ENCODE results near the gene MLF1. TPM values are rescaled to one million over a fixed set of nuclear protein-coding genes. Genes with fewer than 3 reads are reported as not detected.

The MLF1 gene
- total and polyA plus RNA-seq, 2 donors (not counting 1 experiment from before 2014, with no cell fraction given) = 0.25 TPM; not detected in 1

GRCh38 chr3:158590223-158590622, 19.2 kb downstream of the MLF1 start:
- no peaks in the 10 kb centered on the region for H3K79me2 ChIP-seq (ENCODE audit: control insufficient read depth, insufficient read depth, low read length)
- no peak overlapping the region for H3K27ac Mint-ChIP-seq

GRCh38 chr3:158600787-158601186, 29.8 kb downstream of the MLF1 start:
- Mint-ChIP-seq H3K4me3 (no peak overlapping the region), H3K9me3 (ENCODE audit: insufficient read depth) (no peaks in the 10 kb centered on the region), H3K27me3 (peaks cover 4% of the 10 kb centered on the region), H3K4me1 (no peaks in the 10 kb centered on the region), H3K27ac (no peak overlapping the region)
- Histone ChIP-seq H4K20me1 (ENCODE audit: control insufficient read depth, insufficient read depth, low read length, poor library complexity, severe bottlenecking) (no peaks in the 10 kb centered on the region), H3K4me3 (ENCODE audit: control extremely low read depth in 1 of 5, extremely low read depth in 1 of 5, insufficient read depth in 1 of 5, low read depth in 2 of 5, low read length in 4 of 5) (no peak overlapping the region), H3K27ac (ENCODE audit: low read length in 2 of 2) (no peak overlapping the region), H3K9me3 (ENCODE audit: control extremely low read depth in 1 of 3, control insufficient read depth in 2 of 3, insufficient read depth in 1 of 3, low read length in 2 of 3) (no peaks in the 10 kb centered on the region), H3K4me2 (replicated peaks; ENCODE audit: low read depth, low read length, poor library complexity, severe bottlenecking) (no peak overlapping the region), H3K27me3 (replicated peaks in 1 of 4; ENCODE audit: control extremely low read depth in 1 of 4, control insufficient read depth in 3 of 4, insufficient read depth in 4 of 4, low read length in 3 of 4) (no peaks in the 10 kb centered on the region), H3K79me2 (ENCODE audit: control insufficient read depth, insufficient read depth, low read length) (no peaks in the 10 kb centered on the region), H3K36me3 (replicated peaks in 1 of 2; ENCODE audit: control extremely low read depth in 1 of 2, control insufficient read depth in 1 of 2, extremely low read depth in 1 of 2, insufficient read depth in 2 of 2, low read length in 1 of 2) (no peaks in the 10 kb centered on the region), H3K9ac (ENCODE audit: low read length) (no peak overlapping the region), H3K4me1 (ENCODE audit: control insufficient read depth in 2 of 2, insufficient read depth in 2 of 2, low read length in 2 of 2) (no peaks in the 10 kb centered on the region), H2AFZ (ENCODE audit: insufficient read depth, low read depth, low read length, poor library complexity, severe bottlenecking) (no peak overlapping the region)
- DNase-seq (no peak), ATAC-seq (ENCODE audit: low read depth) (no peak)
- CTCF ChIA-PET = no interaction called here
- no CpG with 5 or more reads among the region's 2 CpGs for WGBS (ENCODE audit: insufficient coverage)
- TF ChIP-seq, protein P1, sequence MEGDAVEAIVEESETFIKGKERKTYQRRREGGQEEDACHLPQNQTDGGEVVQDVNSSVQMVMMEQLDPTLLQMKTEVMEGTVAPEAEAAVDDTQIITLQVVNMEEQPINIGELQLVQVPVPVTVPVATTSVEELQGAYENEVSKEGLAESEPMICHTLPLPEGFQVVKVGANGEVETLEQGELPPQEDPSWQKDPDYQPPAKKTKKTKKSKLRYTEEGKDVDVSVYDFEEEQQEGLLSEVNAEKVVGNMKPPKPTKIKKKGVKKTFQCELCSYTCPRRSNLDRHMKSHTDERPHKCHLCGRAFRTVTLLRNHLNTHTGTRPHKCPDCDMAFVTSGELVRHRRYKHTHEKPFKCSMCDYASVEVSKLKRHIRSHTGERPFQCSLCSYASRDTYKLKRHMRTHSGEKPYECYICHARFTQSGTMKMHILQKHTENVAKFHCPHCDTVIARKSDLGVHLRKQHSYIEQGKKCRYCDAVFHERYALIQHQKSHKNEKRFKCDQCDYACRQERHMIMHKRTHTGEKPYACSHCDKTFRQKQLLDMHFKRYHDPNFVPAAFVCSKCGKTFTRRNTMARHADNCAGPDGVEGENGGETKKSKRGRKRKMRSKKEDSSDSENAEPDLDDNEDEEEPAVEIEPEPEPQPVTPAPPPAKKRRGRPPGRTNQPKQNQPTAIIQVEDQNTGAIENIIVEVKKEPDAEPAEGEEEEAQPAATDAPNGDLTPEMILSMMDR (IDR thresholded peaks at IDR 0.05) = no peak
- no peak for TF ChIP-seq EZH2 (IDR thresholded peaks at IDR 0.05; ENCODE audit: borderline replicate concordance, insufficient read depth, low read depth, low read length, poor library complexity, severe bottlenecking)
- POLR2A ChIA-PET = no interaction called here
- intact Hi-C loops (cut with micrococcal nuclease) = no loop called here

More at GRCh38 chr3:158590223-158590622, 19.2 kb downstream of the MLF1 start:
- Mint-ChIP-seq H3K9me3 (ENCODE audit: insufficient read depth) (no peaks in the 10 kb centered on the region), H3K4me3 (no peak overlapping the region), H3K27me3 (peaks cover 6% of the 10 kb centered on the region), H3K4me1 (no peaks in the 10 kb centered on the region)
- Histone ChIP-seq H3K9ac (ENCODE audit: low read length) (no peak overlapping the region), H4K20me1 (ENCODE audit: control insufficient read depth, insufficient read depth, low read length, poor library complexity, severe bottlenecking) (no peaks in the 10 kb centered on the region), H3K36me3 (replicated peaks in 1 of 2; ENCODE audit: control extremely low read depth in 1 of 2, control insufficient read depth in 1 of 2, extremely low read depth in 1 of 2, insufficient read depth in 2 of 2, low read length in 1 of 2) (no peaks in the 10 kb centered on the region), H3K9me3 (ENCODE audit: control extremely low read depth in 1 of 3, control insufficient read depth in 2 of 3, insufficient read depth in 1 of 3, low read length in 2 of 3) (no peaks in the 10 kb centered on the region), H3K27me3 (replicated peaks in 1 of 4; ENCODE audit: control extremely low read depth in 1 of 4, control insufficient read depth in 3 of 4, insufficient read depth in 4 of 4, low read length in 3 of 4) (peaks cover 0 to 5% (median under 1%) of the 10 kb centered on the region in 4 experiments), H3K4me3 (ENCODE audit: control extremely low read depth in 1 of 5, extremely low read depth in 1 of 5, insufficient read depth in 1 of 5, low read depth in 2 of 5, low read length in 4 of 5) (no peak overlapping the region), H3K4me1 (ENCODE audit: control insufficient read depth in 2 of 2, insufficient read depth in 2 of 2, low read length in 2 of 2) (no peaks in the 10 kb centered on the region), H3K4me2 (replicated peaks; ENCODE audit: low read depth, low read length, poor library complexity, severe bottlenecking) (no peak overlapping the region), H2AFZ (ENCODE audit: insufficient read depth, low read depth, low read length, poor library complexity, severe bottlenecking) (no peak overlapping the region), H3K27ac (ENCODE audit: low read length in 2 of 2) (no peak overlapping the region)
- intact Hi-C loops (cut with micrococcal nuclease) = no loop called here
- ChIA-PET CTCF (no interaction called here), POLR2A (no interaction called here)
- ATAC-seq (ENCODE audit: low read depth) (no peak), DNase-seq (no peak)
- TF ChIP-seq EZH2 (IDR thresholded peaks at IDR 0.05; ENCODE audit: borderline replicate concordance, insufficient read depth, low read depth, low read length, poor library complexity, severe bottlenecking) = no peak
- TF ChIP-seq, protein P1 (IDR thresholded peaks at IDR 0.05) = no peak

Measured in B cell (primary cell).